ENCODE measurements around the gene CDC42EP3.

- TF ChIP-seq POLR2A (IDR thresholded peaks at IDR 0.05): no peak
- TF ChIP-seq CTCF (IDR thresholded peaks at IDR 0.05): no peak
These were observed 70.7 kb downstream of the CDC42EP3 start for GRCh38 chr2:37600735-37601134.
